ENCODE results near the gene PLCB4. TPM values are rescaled to one million over a fixed set of nuclear protein-coding genes. Genes with fewer than 3 reads are reported as not detected.

Gene PLCB4
- total RNA-seq, 1 donor from 2014 or later: 5.3 TPM

DNA sequence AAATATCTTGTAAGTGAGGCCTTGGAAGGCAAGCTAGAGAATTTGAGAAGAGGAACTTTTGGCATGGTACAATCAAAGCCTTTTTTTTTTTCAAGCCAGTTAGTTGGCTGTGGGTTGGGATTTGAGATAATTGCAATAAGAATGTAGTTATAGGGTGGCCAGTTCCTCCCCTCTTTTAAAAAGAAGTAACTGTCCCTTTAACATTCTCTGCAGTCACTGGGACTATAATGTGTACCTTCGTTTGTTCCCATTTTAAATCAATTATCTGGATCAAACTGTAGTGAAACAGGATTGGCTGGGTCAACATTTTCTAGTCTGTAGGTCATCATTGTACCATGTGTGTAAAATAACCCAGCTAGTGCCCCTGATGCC lies 233.2 kb downstream of the PLCB4 start:
- DNase-seq (ENCODE audit: low read depth): no peak

DNA sequence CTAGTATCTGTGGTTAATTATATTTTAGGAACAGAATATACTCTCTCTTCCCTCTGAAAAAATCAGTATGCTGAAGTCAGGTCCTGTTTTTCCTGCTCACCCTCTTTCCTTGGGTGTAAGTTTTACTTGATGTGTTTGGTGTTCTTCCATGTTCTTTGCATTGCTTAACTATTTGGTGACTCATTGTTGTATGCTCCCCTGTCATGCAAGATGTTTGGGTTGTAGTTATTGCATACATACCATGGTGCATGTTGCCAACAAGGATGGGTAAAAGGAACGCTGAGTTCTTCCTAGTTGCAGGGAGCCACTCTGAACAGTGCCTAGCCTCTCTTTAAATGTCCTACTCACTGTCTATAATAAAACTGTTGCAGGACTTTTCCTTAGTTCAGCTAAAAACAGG lies 237.6 kb downstream of the PLCB4 start:
- no peak for DNase-seq (ENCODE audit: low read depth)

DNA sequence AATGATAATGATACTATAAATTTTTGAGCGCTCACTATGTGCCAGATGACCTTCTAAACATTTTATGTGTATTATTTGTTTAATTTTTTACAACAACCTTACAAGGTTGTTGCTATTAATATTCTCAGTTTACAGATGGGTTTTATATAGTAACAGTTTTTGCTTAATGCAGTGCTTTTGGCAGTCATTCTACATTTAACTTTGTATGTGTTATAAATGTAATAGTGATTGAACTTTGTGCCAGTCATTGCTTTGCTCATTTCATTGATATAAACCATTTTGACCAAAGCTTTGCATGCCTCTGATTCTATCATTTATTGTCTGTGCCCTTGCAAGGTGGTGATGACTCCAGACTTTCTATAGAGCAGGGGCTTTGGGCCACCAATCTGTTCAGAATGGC lies 239.2 kb downstream of the PLCB4 start:
- no peak for DNase-seq (ENCODE audit: low read depth)

DNA sequence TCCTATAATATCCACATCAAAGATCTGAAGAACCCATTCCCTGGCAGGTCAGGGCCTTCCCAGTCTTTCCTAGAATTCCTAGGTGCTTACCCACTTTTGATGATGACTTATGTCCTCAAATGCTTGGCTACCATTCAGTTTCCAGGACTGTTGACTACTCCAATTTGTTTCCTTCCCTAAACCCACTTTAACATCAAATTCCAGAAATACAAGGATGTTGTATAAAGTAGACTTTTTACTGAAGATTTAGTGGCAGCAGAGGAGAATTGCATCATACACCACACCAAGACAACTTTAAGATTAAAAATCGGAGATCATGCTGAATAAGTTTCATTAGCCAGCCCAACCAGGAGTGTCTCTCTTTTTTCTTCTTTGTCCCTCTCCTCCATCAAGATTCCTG lies 242.2 kb downstream of the PLCB4 start:
- no peak for DNase-seq (ENCODE audit: low read depth)

GRCh38 chr20:9319687-9320384 lies 250.9 kb downstream of the PLCB4 start:
- DNase-seq (ENCODE audit: low read depth): peak; percentile 30

GRCh38 chr20:9321007-9321406 lies 252.1 kb downstream of the PLCB4 start:
- DNase-seq (ENCODE audit: low read depth): no peak

GRCh38 chr20:9322661-9323060 lies 253.8 kb downstream of the PLCB4 start:
- DNase-seq (ENCODE audit: low read depth): no peak

DNA sequence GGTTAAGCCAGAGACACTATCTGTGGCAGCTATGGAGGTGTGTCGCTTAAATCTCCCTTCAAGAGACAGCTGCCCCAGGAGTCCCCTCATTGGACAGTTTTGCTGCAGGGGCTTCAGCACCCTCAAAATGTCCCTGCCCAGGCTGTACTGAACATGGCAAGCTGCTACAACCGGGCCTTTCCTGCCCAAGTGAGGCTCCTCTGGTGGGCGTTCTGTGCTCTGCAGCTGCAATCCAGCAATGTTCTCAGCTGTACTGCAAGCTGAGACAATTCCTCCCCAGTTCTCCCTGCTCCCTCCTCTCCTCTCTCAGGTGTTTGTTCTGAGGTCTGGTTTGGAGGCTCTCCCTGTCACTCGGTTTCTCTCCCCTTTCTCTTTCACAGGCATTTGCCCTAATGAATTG lies 254.7 kb downstream of the PLCB4 start:
- DNase-seq (ENCODE audit: low read depth): no peak

GRCh38 chr20:9329355-9330101 lies 260.6 kb downstream of the PLCB4 start:
- no peak for DNase-seq (ENCODE audit: low read depth)

DNA sequence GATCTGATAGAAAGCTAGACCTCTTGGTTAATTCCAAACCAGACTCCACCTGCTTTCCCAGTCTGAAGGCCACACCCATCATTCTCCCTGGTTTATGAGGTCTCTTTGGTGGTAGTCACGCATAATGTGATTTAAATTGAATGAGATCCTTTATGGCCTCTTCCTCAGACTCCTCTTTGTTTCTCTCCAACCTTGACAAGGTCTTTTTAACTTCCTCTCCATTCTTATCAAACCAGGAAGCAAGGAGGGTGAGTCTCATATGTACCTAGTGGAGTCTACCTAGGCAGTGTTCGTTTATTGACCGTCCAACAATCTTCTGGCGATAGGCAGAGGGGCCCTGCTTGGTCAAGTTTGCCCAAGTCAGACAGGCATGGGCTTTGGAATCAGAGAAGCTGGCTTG lies 261.3 kb downstream of the PLCB4 start:
- no peak for DNase-seq (ENCODE audit: low read depth)

DNA sequence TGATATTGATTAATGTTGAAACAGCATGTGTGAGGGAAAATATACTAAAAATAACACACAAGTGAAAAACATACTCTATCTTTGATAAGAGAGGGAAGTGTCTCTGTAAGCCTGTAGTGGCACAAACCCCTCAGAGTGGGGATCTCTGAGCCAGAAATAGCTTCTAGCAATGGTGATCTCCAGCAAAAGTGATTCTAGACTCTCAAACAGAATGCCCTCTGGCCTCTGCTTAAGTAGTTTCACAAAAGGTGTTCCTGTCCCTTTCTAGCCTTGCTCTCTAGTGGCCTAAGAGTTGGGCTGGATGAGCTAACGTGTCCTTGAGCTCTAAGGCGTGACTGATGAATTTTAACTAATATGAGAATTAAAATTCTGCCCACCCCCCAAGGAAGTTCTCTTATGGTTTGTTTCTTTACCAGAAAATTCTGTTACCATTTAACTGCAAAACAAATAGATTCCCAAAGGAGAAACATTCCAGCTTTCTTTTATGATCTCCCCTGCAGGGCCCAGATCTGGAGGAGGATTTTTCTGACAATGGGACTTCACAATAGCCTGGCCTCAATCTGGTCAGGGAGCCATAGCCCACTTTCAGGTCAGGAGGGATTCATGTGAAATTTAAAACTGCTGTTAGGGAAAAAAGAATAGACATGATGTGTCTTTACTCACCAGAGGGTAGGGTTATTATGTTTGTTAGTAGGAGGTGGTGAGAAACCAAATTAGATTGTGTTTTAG lies 263.0 kb downstream of the PLCB4 start:
- DNase-seq (ENCODE audit: low read depth): no peak

- DNase-seq (ENCODE audit: low read depth): no peak
Observed at GRCh38 chr20:9332791-9333479, 264.0 kb downstream of the PLCB4 start.

GRCh38 chr20:9334866-9335265 lies 266.0 kb downstream of the PLCB4 start:
- DNase-seq (ENCODE audit: low read depth): no peak

GRCh38 chr20:9338101-9338500 lies 269.2 kb downstream of the PLCB4 start:
- peak; percentile 22 for DNase-seq (ENCODE audit: low read depth)

DNA sequence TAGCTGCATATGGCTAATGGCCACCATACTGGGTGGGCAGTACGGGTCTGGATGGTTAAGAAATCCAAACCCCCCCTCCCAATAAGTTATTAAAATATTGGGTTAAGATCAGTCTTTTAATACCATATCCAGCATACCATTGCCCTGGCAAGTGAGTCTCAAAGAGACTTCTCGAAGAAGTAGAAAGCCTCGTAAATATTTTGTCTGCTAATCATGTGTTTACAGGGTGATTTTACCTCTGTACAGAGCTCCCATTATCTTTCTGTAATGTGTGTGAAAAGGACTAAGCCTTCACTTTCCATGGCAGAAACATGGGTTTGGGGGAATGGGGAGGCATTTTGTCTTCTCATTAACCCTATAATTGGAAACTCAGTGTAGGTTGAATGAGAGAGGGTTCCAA lies 270.8 kb downstream of the PLCB4 start:
- DNase-seq (ENCODE audit: low read depth): no peak

- DNase-seq (ENCODE audit: low read depth): no peak
Observed at GRCh38 chr20:9342651-9343050, 273.8 kb downstream of the PLCB4 start.

- peak; percentile 46 for DNase-seq (ENCODE audit: low read depth)
Observed at GRCh38 chr20:9344083-9344920, 275.4 kb downstream of the PLCB4 start.

GRCh38 chr20:9348316-9348715 lies 279.4 kb downstream of the PLCB4 start:
- no peak for DNase-seq (ENCODE audit: low read depth)

DNA sequence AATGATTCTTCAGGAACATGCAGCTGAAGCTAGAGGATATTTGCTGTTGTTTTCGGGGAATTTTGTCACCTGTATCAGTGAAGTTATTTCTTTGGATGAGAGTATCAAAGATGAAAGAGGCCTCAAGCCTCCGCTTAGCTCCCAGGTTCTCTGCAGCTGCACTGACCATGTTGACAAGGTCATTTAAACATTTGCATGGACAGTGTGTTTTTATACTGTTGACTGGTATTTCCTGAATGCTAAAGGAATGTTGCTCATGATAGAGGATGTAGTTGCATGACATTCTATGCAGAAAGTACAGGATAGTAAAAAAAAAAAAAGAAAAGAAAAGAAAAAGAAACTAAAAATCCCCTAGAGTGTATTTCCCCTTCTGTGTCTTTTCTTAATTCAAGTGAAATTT lies 279.9 kb downstream of the PLCB4 start:
- no peak for DNase-seq (ENCODE audit: low read depth)

GRCh38 chr20:9349249-9349648 lies 280.4 kb downstream of the PLCB4 start:
- no peak for DNase-seq (ENCODE audit: low read depth)

GRCh38 chr20:9352739-9353138 lies 283.9 kb downstream of the PLCB4 start:
- DNase-seq (ENCODE audit: low read depth): no peak

Data from myocyte (in vitro differentiated cells).